Activated naive CD8-positive, alpha-beta T cell treated with anti-CD3 and anti-CD28 coated beads, Interleukin-2, amount 10 ng/mL, durations not matched to agents 7 days and 5 days (primary cell): ENCODE measurements around the gene NACAD. TPM values are rescaled to one million over a fixed set of nuclear protein-coding genes. Genes with fewer than 3 reads are reported as not detected.
A peak's percentile ranks its signal among the peaks of the same experiment; 100 is the strongest.

Experiments
- ATAC-seq: fragments of 150-1000 bp; cut with Tn5 transposase; one replicate; pipeline ENCODE4 v1.10.0; 2021; ENCODE audit warnings: low read depth, moderate library complexity
- POLR2A ChIA-PET: fragments of 350-600 bp; sonication (Branson Sonifier 250); formaldehyde crosslinking; loops from one replicate; lab custom pipeline; 2021; ENCODE audit warnings: antibody characterized with exemption; lab: Charles Lee
- DNase-seq: peaks from one replicate; pipeline ENCODE4 v3.0.0; 2021
- H3K27ac Mint-ChIP-seq: one replicate; pipeline ENCODE4 v1.8.0; 2022; ENCODE audit warnings: mild to moderate bottlenecking, mixed read lengths
- H3K27me3 Mint-ChIP-seq: one replicate; pipeline ENCODE4 v1.8.0; 2022; ENCODE audit warnings: mild to moderate bottlenecking, moderate library complexity, mixed read lengths
- H3K36me3 Mint-ChIP-seq: one replicate; pipeline ENCODE4 v1.8.0; 2021; ENCODE audit warnings: mild to moderate bottlenecking, mixed read lengths
- H3K4me1 Mint-ChIP-seq: one replicate; pipeline ENCODE4 v1.8.0; 2021; ENCODE audit warnings: mixed read lengths
- H3K4me3 Mint-ChIP-seq: one replicate; pipeline ENCODE4 v1.8.0; 2022; ENCODE audit warnings: mild to moderate bottlenecking, moderate library complexity, mixed read lengths
- H3K9me3 Mint-ChIP-seq: one replicate; pipeline ENCODE4 v1.8.0; 2021; ENCODE audit warnings: mixed read lengths
- total RNA-seq, 2 experiments: library from RNA; stranded (reverse); gene quantifications; one replicate each; pipeline ENCODE4 v1.2.3, GENCODE V29; 2021

The NACAD gene
- total RNA-seq, 2 experiments from 2014 or later = 0.08 to 0.11 TPM

- Mint-ChIP-seq H3K4me3 (no peak overlapping the region), H3K4me1 (peaks cover 23% of the 10 kb centered on the region), H3K36me3 (peaks cover 51% of the 10 kb centered on the region), H3K27me3 (no peaks in the 10 kb centered on the region), H3K9me3 (no peaks in the 10 kb centered on the region), H3K27ac (no peak overlapping the region)
- DNase-seq (no peak), ATAC-seq (no peak)
- POLR2A ChIA-PET = no interaction called here
These were observed 33.1 kb downstream of the NACAD start for GRCh38 chr7:45055594-45056219.

GRCh38 chr7:45055016-45055415 is 33.8 kb downstream of the NACAD start:
- no peak for DNase-seq
- H3K4me1 Mint-ChIP-seq = peaks cover 18% of the 10 kb centered on the region

GRCh38 chr7:45054442-45054841 is 34.3 kb downstream of the NACAD start:
- Mint-ChIP-seq H3K4me1 (peaks cover 18% of the 10 kb centered on the region), H3K36me3 (peaks cover 50% of the 10 kb centered on the region), H3K27ac (no peak overlapping the region), H3K27me3 (no peaks in the 10 kb centered on the region), H3K9me3 (no peaks in the 10 kb centered on the region), H3K4me3 (no peak overlapping the region)
- ATAC-seq (no peak), DNase-seq (no peak)
- POLR2A ChIA-PET = no interaction called here

More at GRCh38 chr7:45055016-45055415, 33.8 kb downstream of the NACAD start:
- ATAC-seq = no peak
- Mint-ChIP-seq H3K27ac (no peak overlapping the region), H3K9me3 (no peaks in the 10 kb centered on the region), H3K36me3 (peaks cover 50% of the 10 kb centered on the region), H3K27me3 (no peaks in the 10 kb centered on the region), H3K4me3 (no peak overlapping the region)
- POLR2A ChIA-PET = no interaction called here

- H3K4me1 Mint-ChIP-seq = peaks cover 18% of the 10 kb centered on the region
These were observed 34.8 kb downstream of the NACAD start for GRCh38 chr7:45053941-45054340.

GRCh38 chr7:45053401-45053800 is 35.4 kb downstream of the NACAD start:
- DNase-seq (no peak), ATAC-seq (no peak)
- H3K4me1 Mint-ChIP-seq = peaks cover 17% of the 10 kb centered on the region
- POLR2A ChIA-PET = interaction anchor here (0.6 kb wide), 1 partner anchor 19 kb away, joined by 6 read pairs; no protein-coding TSS in a partner anchor
- no peaks in the 10 kb centered on the region for H3K9me3 Mint-ChIP-seq
- no peaks in the 10 kb centered on the region for H3K27me3 Mint-ChIP-seq
- no peak overlapping the region for H3K27ac Mint-ChIP-seq
- no peak overlapping the region for H3K4me3 Mint-ChIP-seq
- peaks cover 49% of the 10 kb centered on the region for H3K36me3 Mint-ChIP-seq

More at GRCh38 chr7:45053941-45054340, 34.8 kb downstream of the NACAD start:
- no peaks in the 10 kb centered on the region for H3K27me3 Mint-ChIP-seq
- ATAC-seq (no peak), DNase-seq (no peak)
- H3K27ac Mint-ChIP-seq = no peak overlapping the region
- no peak overlapping the region for H3K4me3 Mint-ChIP-seq
- POLR2A ChIA-PET = no interaction called here
- H3K9me3 Mint-ChIP-seq = no peaks in the 10 kb centered on the region
- H3K36me3 Mint-ChIP-seq = peaks cover 50% of the 10 kb centered on the region

- Mint-ChIP-seq H3K36me3 (peaks cover 48% of the 10 kb centered on the region), H3K27ac (no peak overlapping the region), H3K4me1 (peaks cover 13% of the 10 kb centered on the region), H3K4me3 (no peak overlapping the region), H3K9me3 (no peaks in the 10 kb centered on the region), H3K27me3 (no peaks in the 10 kb centered on the region)
- POLR2A ChIA-PET = no interaction called here
- DNase-seq (no peak), ATAC-seq (no peak)
These were observed 36.8 kb downstream of the NACAD start for GRCh38 chr7:45052011-45052410.

- Mint-ChIP-seq H3K4me3 (no peak overlapping the region), H3K27me3 (no peaks in the 10 kb centered on the region), H3K36me3 (peaks cover 46% of the 10 kb centered on the region), H3K27ac (no peak overlapping the region), H3K4me1 (peaks cover 16% of the 10 kb centered on the region), H3K9me3 (no peaks in the 10 kb centered on the region)
- ATAC-seq (no peak), DNase-seq (no peak)
- POLR2A ChIA-PET = no interaction called here
These were observed 38.6 kb downstream of the NACAD start for GRCh38 chr7:45050198-45050597.

GRCh38 chr7:45048748-45049147 is 40.0 kb downstream of the NACAD start:
- POLR2A ChIA-PET = interaction anchor here (0.5 to 0.8 kb wide), 2 partner anchors 15 to 75 kb away, joined by 3 to 4 read pairs; no protein-coding TSS in a partner anchor
- no peak for DNase-seq
- ATAC-seq = no peak
- H3K27ac Mint-ChIP-seq = no peak overlapping the region
- H3K9me3 Mint-ChIP-seq = no peaks in the 10 kb centered on the region
- H3K4me1 Mint-ChIP-seq = peaks cover 17% of the 10 kb centered on the region
- peaks cover 43% of the 10 kb centered on the region for H3K36me3 Mint-ChIP-seq
- H3K4me3 Mint-ChIP-seq = no peak overlapping the region
- H3K27me3 Mint-ChIP-seq = no peaks in the 10 kb centered on the region

GRCh38 chr7:45044338-45044737 is 44.4 kb downstream of the NACAD start:
- peaks cover 52% of the 10 kb centered on the region for H3K36me3 Mint-ChIP-seq
- H3K4me3 Mint-ChIP-seq = no peak overlapping the region
- no peaks in the 10 kb centered on the region for H3K27me3 Mint-ChIP-seq
- DNase-seq (no peak), ATAC-seq (no peak)
- peaks cover 12% of the 10 kb centered on the region for H3K4me1 Mint-ChIP-seq
- H3K27ac Mint-ChIP-seq = no peak overlapping the region
- POLR2A ChIA-PET = no interaction called here
- H3K9me3 Mint-ChIP-seq = no peaks in the 10 kb centered on the region

GRCh38 chr7:45039106-45039505 is 49.7 kb downstream of the NACAD start:
- ATAC-seq (no peak), DNase-seq (no peak)
- Mint-ChIP-seq H3K27ac (no peak overlapping the region), H3K36me3 (peaks cover 49% of the 10 kb centered on the region), H3K4me1 (peaks cover 29% of the 10 kb centered on the region), H3K9me3 (no peaks in the 10 kb centered on the region), H3K4me3 (no peak overlapping the region), H3K27me3 (no peaks in the 10 kb centered on the region)
- POLR2A ChIA-PET = interaction anchor here (1.0 kb wide), 1 partner anchor 12 kb away, joined by 4 read pairs; no protein-coding TSS in a partner anchor

- POLR2A ChIA-PET = interaction anchor here (1.0 to 2.8 kb wide), 2 partner anchors 10 to 74 kb away, joined by 3 to 23 read pairs; partner anchors contain the start of gene TBRG4
These were observed 50.9 kb downstream of the NACAD start for GRCh38 chr7:45037876-45038275.

GRCh38 chr7:45036796-45037195 is 52.0 kb downstream of the NACAD start:
- H3K4me1 Mint-ChIP-seq = peaks cover 49% of the 10 kb centered on the region
- peak overlapping the region; percentile 81 for H3K27ac Mint-ChIP-seq
- H3K27me3 Mint-ChIP-seq = no peaks in the 10 kb centered on the region
- ATAC-seq (peak; percentile 51), DNase-seq (no peak)
- H3K36me3 Mint-ChIP-seq = peaks cover 50% of the 10 kb centered on the region
- POLR2A ChIA-PET = interaction anchor here (0.7 to 2.8 kb wide), 7 partner anchors 9 to 185 kb away, joined by 3 to 23 read pairs (median 5); partner anchors contain the start of gene TBRG4
- H3K9me3 Mint-ChIP-seq = no peaks in the 10 kb centered on the region
- peak overlapping the region; percentile 66 for H3K4me3 Mint-ChIP-seq

More at GRCh38 chr7:45037876-45038275, 50.9 kb downstream of the NACAD start:
- ATAC-seq = no peak
- DNase-seq = no peak
- peaks cover 38% of the 10 kb centered on the region for H3K4me1 Mint-ChIP-seq
- H3K36me3 Mint-ChIP-seq = peaks cover 47% of the 10 kb centered on the region
- no peaks in the 10 kb centered on the region for H3K27me3 Mint-ChIP-seq
- H3K4me3 Mint-ChIP-seq = peak overlapping the region; percentile 24
- peak overlapping the region; percentile 34 for H3K27ac Mint-ChIP-seq
- no peaks in the 10 kb centered on the region for H3K9me3 Mint-ChIP-seq

GRCh38 chr7:45036317-45036716 is 52.5 kb downstream of the NACAD start:
- Mint-ChIP-seq H3K4me1 (peaks cover 53% of the 10 kb centered on the region), H3K4me3 (peak overlapping the region; percentile 66), H3K27ac (peak overlapping the region; percentile 81), H3K36me3 (peaks cover 51% of the 10 kb centered on the region), H3K27me3 (no peaks in the 10 kb centered on the region), H3K9me3 (no peaks in the 10 kb centered on the region)
- POLR2A ChIA-PET = interaction anchor here (1.0 to 2.8 kb wide), 7 partner anchors 8 to 74 kb away, joined by 3 to 23 read pairs (median 5); no protein-coding TSS in a partner anchor
- no peak for DNase-seq
- no peak for ATAC-seq

- peak overlapping the region; percentile 81 for H3K27ac Mint-ChIP-seq
- peak overlapping the region; percentile 66 for H3K4me3 Mint-ChIP-seq
- DNase-seq = no peak
- no peaks in the 10 kb centered on the region for H3K9me3 Mint-ChIP-seq
- peak; percentile 41 for ATAC-seq
- POLR2A ChIA-PET = interaction anchor here (0.6 to 2.8 kb wide), 9 partner anchors 8 to 76 kb away, joined by 3 to 23 read pairs (median 5); partner anchors contain the start of gene TBRG4
- no peaks in the 10 kb centered on the region for H3K27me3 Mint-ChIP-seq
- peaks cover 53% of the 10 kb centered on the region for H3K4me1 Mint-ChIP-seq
- H3K36me3 Mint-ChIP-seq = peaks cover 47% of the 10 kb centered on the region
These were observed 52.9 kb downstream of the NACAD start for GRCh38 chr7:45035893-45036292.
